Renal pelvis (tissue), 4 donors: Measurements from ENCODE around the gene SLC35F3. TPM values are rescaled to one million over a fixed set of nuclear protein-coding genes. Genes with fewer than 3 reads are reported as not detected.
"Not testable (repeated sequence)": the region's sequence is repeated elsewhere in the genome, so short reads cannot be mapped to it uniquely, and the experiment has no call there.

Source experiments
- DNase-seq: peaks from one replicate; pipeline ENCODE4 v3.0.0-alpha.2; 2013
- polyA plus RNA-seq, 3 donors: library from polyadenylated mRNA; unstranded; fragments of 120-200 nt; gene quantifications; one replicate each; pipeline ENCODE4 v1.2.1, GENCODE V29; 2013; ENCODE audit not compliant: insufficient read length in 3 of 3

SLC35F3 gene
- polyA plus RNA-seq, 3 donors, result 0.31 to 0.51 (median 0.49) TPM

- no peak for DNase-seq
Measured at GRCh38 chr1:234141006-234141405, 236.5 kb downstream of the SLC35F3 start.

GRCh38 chr1:234143681-234144080, 239.2 kb downstream of the SLC35F3 start:
- DNase-seq, result no peak

GRCh38 chr1:234144901-234145300, 240.4 kb downstream of the SLC35F3 start:
- DNase-seq, result no peak

DNA sequence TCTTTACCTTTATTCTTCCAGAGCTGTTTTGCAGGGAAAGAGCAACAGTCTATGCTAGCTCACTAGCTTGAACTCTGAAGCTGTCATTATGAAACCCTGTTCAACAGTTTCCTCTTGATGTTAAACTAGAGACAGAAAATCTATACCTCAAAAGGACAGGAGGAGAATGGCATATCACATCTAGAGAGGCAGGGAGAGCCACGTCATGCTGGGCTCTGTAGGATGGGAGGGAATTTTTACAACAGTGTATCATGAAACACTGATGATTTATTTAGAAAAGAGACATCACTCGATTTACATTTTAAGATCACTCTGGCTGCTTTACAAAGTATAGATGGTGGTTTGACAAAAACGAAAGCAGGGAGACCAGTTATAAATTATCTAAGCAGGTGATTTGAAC, 243.9 kb downstream of the SLC35F3 start:
- DNase-seq, result no peak

- DNase-seq, result no peak
Measured at GRCh38 chr1:234148816-234149215, 244.3 kb downstream of the SLC35F3 start.

DNA sequence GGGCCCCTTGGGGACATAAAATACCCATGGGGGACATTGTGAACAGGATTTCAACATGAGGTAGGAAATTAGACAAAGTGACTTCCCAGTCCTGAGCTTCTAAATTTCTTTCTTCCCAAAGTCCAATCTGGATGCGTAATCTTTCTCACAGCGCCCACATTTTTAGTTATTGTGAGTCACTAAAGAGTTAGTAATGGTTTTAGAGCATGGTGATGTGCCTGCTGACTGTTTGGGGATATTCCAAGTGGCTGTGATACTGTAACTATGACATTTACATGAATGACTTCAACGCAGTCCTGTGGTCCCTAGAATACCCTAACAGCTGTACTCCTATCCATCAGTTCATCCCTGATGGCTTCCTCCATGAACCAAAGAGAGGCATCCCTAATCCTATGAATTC, 244.7 kb downstream of the SLC35F3 start:
- DNase-seq, result no peak

GRCh38 chr1:234150892-234151291, 246.4 kb downstream of the SLC35F3 start:
- DNase-seq, result no peak

- DNase-seq, result not testable (repeated sequence)
Measured at GRCh38 chr1:234152344-234152743, 247.9 kb downstream of the SLC35F3 start.

GRCh38 chr1:234154320-234155251, 250.1 kb downstream of the SLC35F3 start:
- DNase-seq, result peak; percentile 33

- no peak for DNase-seq
Measured at GRCh38 chr1:234162661-234163060, 258.2 kb downstream of the SLC35F3 start.

DNA sequence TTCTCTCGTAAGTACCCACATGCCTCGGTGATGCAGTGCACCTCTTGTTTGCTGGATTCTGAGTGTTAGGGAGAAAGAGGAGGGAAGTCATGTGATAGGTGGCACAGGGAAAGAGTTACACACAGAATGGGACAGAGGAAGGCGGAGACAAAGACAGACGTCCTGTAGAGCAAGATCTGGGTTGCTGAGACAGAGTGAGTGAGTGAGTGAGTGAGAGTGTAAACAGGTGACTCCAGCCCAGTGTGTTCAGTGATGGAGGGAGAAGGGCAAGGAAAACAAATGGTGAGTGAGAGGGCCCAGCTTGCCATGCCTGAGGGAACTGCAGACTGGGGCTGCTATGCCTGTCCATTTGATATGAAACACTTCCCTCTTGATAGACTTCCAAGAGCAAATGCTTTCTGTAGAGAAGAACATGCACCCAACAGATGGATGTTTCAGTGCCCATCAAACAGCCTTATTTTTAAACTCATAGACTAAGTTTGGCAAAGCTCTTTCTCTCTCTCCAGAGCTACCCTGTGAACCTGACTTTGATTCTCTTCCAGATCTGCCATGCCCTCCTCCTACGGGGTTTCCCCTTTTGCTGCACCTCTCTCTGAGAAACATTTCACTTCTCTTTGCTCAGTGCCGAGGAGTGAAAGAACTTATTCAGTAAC, 258.9 kb downstream of the SLC35F3 start:
- no peak for DNase-seq

GRCh38 chr1:234164098-234164709, 259.7 kb downstream of the SLC35F3 start:
- no peak for DNase-seq

GRCh38 chr1:234168061-234168724, 263.7 kb downstream of the SLC35F3 start:
- no peak for DNase-seq

DNA sequence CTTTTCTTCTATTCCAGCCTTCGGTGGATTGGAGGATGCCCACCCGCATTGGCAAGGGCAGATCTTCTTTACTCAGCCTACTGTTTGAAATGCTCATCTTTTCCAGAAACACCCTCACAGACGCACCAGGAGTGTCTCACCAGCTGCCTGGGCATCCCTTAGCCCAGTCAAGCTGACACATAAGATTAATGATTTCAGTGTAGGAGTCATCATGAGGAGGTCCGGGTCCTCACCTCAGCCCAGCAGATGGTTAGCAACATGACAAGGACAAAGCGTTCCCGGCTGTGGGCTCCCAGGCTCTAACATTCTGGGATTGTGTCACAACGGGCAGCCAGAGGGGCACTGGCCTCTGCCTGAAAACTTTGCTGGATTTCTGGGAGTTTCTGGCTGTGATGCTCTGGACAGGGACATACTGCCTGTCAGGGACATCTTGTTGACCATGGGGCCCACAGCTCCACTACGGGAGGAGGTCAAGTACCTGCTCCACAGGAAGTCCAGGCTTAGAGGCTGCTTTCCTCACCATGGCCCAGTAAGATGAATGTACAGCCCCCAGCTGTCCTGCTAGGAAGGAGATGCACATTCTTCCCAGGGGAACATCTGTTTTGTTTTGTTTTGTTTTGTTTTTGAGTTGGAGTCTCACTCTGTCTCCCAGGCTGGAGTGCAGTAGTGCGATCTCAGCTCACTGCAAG, 264.8 kb downstream of the SLC35F3 start:
- DNase-seq, result no peak

DNA sequence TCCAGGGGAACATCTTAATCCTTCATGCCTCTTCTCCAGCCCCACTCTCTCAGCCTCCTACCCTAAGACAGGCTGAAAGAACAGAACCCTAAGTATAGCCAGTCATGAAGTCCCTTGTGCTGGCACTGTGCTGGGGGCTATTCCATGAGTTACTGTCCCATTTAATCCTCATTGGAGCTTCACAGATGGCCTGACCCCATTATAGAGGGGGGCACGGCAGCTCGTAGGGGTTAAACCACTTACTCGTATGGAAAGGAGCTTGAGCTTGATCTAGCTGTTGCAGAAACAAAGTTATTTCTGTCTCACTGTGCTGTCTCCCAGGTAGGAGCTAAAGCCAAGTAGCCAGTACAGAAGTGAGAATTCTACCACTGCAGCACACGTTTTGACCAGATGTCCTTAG, 265.6 kb downstream of the SLC35F3 start:
- no peak for DNase-seq

DNA sequence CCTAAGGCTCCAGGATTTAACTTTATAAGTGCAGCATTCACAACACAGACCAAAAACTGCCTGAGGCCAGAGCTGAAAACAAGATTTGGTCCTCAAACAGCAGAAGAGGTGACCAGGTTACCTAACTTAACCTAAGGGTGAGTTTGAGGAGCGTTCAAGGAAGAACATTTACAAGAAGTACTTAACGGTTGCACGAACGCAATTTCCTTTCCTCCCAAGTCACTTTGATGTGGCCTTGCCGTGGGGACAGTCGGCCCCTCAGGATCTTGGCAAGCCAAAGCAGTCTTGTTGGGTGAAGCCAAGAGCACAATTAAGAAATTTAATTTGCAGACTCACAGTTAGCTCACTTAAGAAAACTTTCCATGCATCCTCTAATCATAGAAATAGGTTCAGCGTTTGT, 266.1 kb downstream of the SLC35F3 start:
- no peak for DNase-seq

GRCh38 chr1:234173968-234174367, 269.5 kb downstream of the SLC35F3 start:
- DNase-seq, result no peak

DNA sequence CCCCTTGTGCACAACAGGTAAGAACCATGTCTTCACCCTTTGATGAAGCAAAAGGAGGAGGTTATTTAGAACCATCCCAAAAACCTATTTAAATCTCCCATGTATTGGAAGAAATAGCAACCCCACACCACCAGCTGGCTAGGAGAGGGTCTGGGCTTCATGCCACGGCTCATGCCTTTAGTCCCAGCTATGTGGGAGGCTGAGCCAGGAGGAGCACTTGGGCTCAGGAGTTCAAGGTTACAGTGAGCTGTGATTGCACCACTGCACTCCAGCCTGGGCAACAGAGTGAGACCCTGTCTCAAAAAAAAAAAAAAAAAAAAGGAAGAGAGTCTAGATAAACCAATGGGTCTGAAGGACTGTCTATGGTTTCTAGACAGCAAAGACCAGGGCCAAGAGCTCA, 270.9 kb downstream of the SLC35F3 start:
- no peak for DNase-seq

DNA sequence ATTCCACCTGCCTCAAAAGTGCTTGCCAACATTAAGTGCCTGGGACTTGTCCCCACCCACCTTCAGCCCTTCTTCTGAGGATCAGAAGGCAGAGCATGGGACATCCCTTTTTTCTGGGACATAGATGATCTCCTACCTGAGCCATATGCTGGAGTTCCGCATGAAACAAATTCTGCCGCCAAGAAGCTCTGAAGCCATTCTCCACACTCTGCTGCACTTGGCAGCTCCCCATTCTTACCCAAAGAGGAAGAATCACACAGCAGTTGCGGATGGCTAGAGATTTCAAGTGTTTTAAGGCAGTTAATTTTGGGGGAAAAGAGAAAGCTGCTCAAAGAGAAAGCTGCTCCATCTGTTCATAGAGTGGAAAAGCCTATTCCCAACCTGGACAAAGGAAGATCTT, 271.5 kb downstream of the SLC35F3 start:
- DNase-seq, result no peak

DNA sequence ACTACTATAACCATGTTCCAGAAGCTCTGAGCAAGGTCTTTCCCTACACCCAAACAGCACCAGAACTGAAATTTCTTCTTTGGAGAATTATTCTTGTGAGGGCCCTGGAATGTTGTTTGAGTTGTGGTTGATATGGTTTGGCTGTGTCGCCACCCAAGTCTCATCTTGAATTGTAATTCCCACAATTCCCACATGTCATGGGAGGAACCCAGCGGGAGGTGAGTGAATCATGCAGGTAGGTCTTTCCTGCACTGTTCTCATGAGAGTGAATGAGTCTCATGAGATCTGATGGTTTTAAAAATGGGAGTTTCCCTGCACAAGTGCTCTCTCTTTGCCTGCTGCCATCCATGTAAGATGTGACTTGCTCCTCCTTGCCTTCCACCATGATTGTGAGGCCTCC, 272.4 kb downstream of the SLC35F3 start:
- not testable (repeated sequence) for DNase-seq

GRCh38 chr1:234185438-234185837, 281.0 kb downstream of the SLC35F3 start:
- no peak for DNase-seq
